ENCODE results near the gene CACHD1.

The CACHD1 gene

GRCh38 chr1:64502083-64502482 is 32.2 kb downstream of the CACHD1 start:
- no peak for DNase-seq
- TF ChIP-seq, protein P1, sequence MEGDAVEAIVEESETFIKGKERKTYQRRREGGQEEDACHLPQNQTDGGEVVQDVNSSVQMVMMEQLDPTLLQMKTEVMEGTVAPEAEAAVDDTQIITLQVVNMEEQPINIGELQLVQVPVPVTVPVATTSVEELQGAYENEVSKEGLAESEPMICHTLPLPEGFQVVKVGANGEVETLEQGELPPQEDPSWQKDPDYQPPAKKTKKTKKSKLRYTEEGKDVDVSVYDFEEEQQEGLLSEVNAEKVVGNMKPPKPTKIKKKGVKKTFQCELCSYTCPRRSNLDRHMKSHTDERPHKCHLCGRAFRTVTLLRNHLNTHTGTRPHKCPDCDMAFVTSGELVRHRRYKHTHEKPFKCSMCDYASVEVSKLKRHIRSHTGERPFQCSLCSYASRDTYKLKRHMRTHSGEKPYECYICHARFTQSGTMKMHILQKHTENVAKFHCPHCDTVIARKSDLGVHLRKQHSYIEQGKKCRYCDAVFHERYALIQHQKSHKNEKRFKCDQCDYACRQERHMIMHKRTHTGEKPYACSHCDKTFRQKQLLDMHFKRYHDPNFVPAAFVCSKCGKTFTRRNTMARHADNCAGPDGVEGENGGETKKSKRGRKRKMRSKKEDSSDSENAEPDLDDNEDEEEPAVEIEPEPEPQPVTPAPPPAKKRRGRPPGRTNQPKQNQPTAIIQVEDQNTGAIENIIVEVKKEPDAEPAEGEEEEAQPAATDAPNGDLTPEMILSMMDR (IDR thresholded peaks at IDR 0.05): no peak
- Mint-ChIP-seq H3K27ac (no peak overlapping the region), H3K27me3 (ENCODE audit: low read depth, poor library complexity) (no peaks in the 10 kb centered on the region), H3K9me3 (no peaks in the 10 kb centered on the region), H3K4me3 (no peak overlapping the region), H3K4me1 (peaks cover 75% of the 10 kb centered on the region), H3K36me3 (ENCODE audit: low read depth) (peaks cover 5% of the 10 kb centered on the region)

DNA sequence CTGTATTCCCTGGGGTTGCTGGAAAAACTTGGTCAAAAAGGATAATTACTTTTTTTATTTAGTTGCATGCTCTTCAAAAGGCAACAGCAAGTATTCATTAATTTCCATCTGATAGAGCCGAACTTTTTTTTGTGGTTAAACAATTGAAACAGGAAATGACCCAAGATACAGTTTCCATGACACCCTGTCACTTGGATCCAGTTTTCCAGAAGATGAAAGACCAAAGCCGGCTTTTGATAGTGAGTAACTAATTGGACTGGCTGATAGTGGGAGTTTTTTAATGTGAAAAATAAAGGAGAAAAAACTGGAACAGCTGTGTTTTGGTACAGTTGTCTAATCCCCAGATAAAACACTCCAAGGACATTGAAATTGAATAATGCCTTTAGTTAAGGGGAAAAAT is 33.0 kb downstream of the CACHD1 start:
- no peak for DNase-seq
- no peaks in the 10 kb centered on the region for H3K9me3 Mint-ChIP-seq

DNA sequence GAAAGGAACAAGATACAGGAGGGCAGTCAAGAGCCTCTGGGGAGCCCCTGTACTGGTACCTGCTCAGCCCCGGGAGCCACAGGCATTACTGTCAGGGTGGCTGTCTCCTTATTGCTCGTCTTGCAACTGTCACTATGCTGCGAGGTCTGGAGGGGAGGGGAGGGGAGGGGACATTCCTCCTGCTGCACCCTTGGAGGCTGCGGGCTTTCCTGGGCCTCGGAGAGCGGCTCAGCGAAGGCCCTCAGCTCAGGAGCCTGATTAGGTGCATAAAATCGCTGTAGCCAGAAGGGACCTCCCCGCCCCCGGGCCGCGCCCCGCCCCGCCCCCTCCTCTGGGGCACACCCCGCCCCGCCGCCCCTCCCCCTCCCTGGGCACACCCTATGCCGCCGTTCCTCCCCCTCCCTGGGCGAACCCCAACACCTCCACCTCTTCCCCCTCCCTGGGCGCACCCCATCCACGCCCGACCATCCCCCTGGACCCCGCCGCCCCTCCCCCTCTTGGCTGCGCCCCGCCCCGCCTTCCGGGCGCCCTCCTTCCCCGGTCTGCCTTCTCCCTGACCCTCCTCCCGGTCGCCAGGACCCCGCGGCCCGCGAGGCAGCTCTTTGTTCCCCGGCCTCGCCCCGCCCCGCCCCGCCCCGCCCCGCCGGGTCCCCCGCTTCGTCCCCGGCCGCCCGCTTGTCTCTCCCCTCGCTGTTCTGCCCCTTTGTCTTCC is 35.5 kb downstream of the CACHD1 start:
- Mint-ChIP-seq H3K27me3 (ENCODE audit: low read depth, poor library complexity) (no peaks in the 10 kb centered on the region), H3K4me3 (peak overlapping the region; percentile 80), H3K9me3 (no peaks in the 10 kb centered on the region), H3K36me3 (ENCODE audit: low read depth) (no peaks in the 10 kb centered on the region), H3K4me1 (peaks cover 89% of the 10 kb centered on the region), H3K27ac (peak overlapping the region; percentile 16)
- DNase-seq: peak; percentile 78
- TF ChIP-seq, protein P1 (IDR thresholded peaks at IDR 0.05): no peak

More for the DNA sequence above, 33.0 kb downstream of the CACHD1 start:
- Mint-ChIP-seq H3K27me3 (ENCODE audit: low read depth, poor library complexity) (no peaks in the 10 kb centered on the region), H3K27ac (no peak overlapping the region), H3K36me3 (ENCODE audit: low read depth) (peaks cover 5% of the 10 kb centered on the region), H3K4me1 (peaks cover 75% of the 10 kb centered on the region), H3K4me3 (no peak overlapping the region)
- TF ChIP-seq, protein P1 (IDR thresholded peaks at IDR 0.05): no peak

- Mint-ChIP-seq H3K27ac (peak overlapping the region; percentile 95), H3K36me3 (ENCODE audit: low read depth) (no peaks in the 10 kb centered on the region), H3K4me1 (peaks cover 95% of the 10 kb centered on the region), H3K9me3 (no peaks in the 10 kb centered on the region), H3K4me3 (peak overlapping the region; percentile 79), H3K27me3 (ENCODE audit: low read depth, poor library complexity) (no peaks in the 10 kb centered on the region)
- TF ChIP-seq, protein P1 (IDR thresholded peaks at IDR 0.05): no peak
- no peak for DNase-seq
Observed at GRCh38 chr1:64505944-64506655, 36.2 kb downstream of the CACHD1 start.

DNA sequence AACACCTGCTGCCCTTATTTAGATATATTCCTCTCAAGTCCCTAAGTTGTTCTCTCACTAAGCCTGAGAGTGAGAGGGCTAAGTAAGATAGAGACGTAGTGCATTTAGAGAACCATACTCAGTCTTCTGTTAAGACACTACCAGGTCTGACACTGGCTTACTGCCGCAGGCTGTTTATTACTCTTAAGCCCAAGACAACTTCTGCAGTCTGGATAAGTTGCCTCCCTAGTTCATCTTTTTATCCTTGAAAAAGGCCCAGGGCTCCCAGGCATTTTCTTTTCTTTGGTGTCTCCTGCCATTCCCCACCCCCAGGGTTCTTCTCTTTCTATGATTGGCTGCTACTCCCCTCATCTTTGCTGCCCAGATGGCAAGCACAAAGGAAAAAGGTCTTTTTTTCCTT is 38.7 kb downstream of the CACHD1 start:
- no peaks in the 10 kb centered on the region for H3K36me3 Mint-ChIP-seq (ENCODE audit: low read depth)
- H3K9me3 Mint-ChIP-seq: no peaks in the 10 kb centered on the region
- H3K4me1 Mint-ChIP-seq: peaks cover 84% of the 10 kb centered on the region
- H3K27ac Mint-ChIP-seq: peak overlapping the region; percentile 57
- DNase-seq: no peak
- H3K4me3 Mint-ChIP-seq: peak overlapping the region; percentile 79
- TF ChIP-seq, protein P1 (IDR thresholded peaks at IDR 0.05): no peak
- no peaks in the 10 kb centered on the region for H3K27me3 Mint-ChIP-seq (ENCODE audit: low read depth, poor library complexity)

Data from nephron progenitor cell (in vitro differentiated cells).